SW480 (cell line): ENCODE results near the gene TRIM63.

Experiments
- DNase-seq: peaks from one replicate; pipeline ENCODE4 v3.0.0-alpha.2; 2016; ENCODE audit warnings: low spot score

TRIM63 gene

DNA sequence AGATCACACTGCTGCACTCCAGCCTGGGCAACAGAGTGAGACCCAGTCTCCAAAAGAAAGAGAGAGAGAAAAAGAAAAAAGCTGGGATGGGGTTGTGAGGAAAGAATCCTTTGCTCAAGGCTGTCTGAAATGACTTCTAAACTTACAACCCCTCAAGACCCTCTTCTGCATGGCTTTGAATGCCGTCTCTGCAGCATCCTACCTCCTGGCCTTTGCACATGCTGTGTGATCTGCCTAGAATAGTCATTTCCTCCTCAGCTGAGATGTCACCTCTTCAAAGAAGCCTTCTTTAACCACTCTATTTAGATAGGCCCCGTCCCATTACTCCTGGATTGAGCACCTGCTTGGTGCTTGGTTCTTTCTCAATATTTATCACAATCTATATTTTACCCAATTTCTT is 17.4 kb upstream of the TRIM63 start:
- DNase-seq = no peak

DNA sequence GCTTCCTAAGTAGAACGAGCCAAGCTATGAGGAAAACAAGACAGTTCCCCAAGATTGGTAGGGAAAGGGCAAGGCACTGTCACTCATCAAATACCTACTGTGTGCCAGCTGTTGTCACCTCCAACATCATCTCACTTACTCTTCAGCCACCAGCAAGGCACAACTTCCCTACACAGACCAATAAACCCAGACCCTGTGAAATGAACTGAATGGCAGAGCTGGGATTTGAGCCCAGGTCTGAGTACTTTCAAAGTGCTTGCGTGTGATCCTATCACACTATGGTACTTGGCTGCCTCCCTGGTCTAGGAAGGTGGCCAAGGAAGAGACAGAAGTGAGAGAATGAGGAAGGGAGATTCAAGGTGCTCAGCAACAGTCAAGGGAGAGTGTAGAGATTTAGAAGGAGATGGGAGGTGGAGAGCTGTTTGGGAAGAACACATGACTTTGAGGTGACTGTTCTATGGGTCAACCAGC is 16.7 kb upstream of the TRIM63 start:
- DNase-seq = no peak

DNA sequence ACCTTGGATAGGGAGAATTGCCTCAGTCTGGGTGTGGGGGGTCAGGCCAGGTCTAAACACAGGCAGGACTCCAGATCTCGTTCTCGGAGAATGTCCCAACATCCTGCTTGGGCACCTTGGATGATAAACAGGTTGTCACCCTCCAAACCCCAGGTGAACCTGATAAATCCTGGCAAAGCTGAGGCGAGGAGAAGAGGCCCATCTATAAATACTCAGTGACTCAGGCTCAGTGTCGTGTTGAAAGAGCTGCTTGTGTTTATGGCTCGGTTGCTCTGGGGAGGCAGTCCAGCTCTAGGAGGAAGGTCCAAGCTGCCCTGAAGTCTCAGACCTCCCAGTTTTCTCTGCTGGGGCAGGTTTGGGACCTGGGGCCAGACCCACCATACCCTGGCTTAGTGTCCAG is 15.8 kb upstream of the TRIM63 start:
- DNase-seq = no peak

DNA sequence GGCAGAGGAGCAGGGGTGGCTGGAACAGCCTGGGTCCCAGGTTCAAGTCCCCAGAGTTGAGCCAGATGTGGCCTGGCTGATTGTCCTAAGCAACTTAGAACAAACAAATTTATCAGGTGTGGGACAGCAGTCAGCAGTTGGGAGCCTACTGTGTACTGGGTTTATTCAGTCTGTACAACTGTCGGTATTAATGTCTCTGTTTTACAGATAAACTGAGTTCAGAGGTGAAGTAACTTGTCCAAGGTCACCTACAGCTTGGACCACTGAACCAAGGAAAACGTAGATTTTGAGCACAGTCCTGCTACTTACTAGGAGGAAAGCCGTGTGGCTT is 14.6 kb upstream of the TRIM63 start:
- DNase-seq = no peak

DNA sequence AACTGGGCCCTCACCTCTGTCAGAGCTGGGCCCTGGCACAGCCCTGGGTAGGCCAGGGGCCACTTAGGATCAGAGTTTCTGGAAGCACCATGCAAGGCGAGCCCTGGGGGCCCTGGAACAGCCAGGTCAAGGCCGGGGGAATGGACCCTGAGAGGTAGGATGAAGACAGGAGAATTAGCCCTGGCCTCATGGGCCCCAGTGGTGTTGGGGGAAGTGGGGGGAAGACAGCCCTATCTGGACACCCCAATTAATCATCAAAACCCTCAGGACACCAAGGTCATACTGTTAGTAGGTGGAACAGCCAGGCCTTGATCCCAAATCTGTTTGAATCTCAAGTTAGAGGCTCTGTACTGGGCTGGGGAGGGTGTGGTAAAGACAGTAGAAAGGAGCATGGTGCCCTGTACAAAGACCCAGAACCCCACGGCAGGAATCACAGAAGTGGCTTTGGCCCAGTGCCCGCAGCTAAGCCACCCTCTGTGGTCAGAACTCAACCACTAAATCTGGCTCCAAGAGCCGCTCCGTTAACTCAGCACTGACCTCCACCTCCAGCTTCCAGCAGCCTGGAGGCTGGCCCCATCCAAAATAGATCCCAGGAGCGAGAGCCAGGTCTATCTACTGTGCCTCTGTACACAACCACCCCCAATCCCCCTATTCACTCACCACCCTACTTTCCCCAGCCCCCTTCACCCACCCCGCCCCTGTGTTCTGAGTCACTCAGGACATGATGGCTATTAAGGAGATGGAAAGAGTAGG is 14.0 kb upstream of the TRIM63 start:
- peak; percentile 49 for DNase-seq

DNA sequence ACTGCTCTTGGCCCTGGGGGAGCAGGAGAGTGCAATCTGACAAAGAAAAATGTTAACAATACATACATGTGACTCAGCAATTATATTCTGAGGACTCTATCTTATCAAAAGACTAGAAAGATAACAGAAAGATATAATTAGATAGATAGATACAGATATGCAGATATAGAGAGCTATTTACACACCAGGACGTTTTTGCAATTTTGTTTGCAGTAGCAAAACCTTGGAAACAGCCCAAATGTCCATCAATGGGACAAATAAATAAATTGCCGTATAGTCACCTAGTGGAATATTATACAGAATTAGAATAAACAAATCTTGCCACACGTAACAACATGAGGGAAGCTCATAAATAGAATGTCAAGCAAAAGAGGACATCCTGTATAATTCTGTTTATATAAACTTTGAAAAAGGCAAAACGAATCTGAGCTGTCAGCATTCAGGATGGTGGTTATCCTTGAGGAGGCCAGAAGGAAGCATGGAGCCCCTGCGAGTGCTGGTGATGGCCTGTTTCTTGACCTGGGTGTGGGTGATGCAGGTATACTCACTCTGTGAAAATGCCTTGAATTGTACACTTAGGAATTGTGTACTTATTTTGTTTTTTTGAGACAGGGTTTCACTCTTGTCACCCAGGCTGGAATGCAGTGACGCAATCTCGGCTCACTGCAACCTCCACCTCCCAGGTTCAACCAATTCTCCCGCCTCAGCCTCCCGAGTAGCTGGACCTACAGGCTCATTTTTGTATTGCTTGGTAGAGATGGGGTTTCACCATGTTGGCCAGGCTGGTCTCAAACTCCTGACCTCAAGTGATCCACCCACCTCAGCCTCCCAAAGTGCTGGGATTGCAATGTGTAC is 12.8 kb upstream of the TRIM63 start:
- no peak for DNase-seq

DNA sequence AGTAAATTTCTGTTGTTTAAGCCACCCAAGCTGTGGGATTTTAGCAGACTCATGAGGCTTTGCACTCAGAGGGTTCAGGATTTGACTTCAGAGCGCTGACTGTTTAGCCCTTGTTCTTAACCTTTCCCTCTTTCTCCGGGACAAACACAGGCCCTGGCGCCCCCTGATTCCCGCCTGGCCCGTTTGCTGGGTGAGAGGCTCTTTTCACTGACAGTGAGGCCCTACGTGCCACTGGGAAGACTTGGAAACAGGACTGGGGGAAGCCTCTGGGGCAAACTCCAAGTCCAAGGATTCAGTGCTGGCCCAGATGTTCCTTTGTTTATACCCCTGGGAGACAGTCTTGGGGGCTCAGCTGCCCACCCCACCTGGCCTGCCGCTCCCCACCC is 11.7 kb upstream of the TRIM63 start:
- DNase-seq = no peak

DNA sequence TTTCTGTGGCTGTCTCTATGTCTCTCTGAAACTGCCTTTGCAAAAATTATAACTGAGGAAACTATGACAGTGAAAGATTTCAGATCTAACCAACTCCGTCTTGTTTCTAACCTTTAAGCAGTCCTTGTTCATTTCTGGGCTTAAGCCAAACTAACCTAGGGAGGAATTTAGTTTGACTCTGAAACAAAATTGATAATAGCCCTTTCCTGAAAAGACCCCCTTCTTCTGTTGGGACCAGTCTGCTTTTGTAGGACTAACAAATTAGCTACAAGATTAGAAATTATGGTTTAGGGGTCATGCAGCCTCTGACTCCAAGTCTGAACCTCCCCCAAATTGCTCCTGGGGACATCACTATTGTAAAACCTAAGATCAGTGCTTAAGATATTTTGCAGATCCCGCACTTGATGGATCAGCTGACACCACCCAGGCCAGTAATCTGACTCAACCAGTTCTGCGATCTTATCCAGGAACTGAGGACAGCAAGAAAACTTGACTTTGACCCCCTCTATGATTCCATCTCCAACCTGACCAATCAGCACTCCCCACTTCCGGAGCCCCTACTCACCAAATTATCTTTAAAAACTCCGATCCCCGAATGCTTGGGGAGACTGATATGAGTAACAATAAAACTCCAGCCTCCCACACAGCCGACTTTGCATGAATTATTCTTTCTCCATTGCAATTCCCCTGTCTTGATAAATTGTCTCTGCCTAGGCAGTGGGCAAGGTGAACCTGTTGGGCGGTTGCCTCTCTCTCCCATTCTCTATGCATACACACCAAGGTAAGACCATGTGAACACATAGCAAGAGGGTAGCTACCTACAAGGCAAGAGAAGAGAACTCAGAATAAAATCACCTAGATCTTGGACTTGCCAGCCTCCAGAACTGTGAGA is 11.1 kb upstream of the TRIM63 start:
- DNase-seq = no peak

DNA sequence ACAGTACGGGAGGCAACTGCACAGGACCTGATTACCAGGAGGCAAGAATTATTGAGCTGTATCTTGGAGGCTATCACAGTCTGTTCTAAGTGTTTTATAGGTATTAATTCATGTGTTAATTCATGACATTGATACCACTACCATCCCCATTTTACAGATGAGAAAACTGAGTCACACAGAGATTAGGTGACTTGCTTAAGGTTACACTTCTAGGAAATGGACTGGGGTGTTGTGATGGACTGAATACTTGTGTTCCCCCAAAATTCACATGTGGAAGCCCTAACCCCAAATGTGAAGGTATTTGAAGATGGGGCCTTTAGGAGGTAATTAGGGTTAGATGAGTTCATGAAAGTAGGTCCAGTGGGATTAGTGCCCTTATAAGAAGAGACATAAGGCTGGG is 10.1 kb upstream of the TRIM63 start:
- DNase-seq = no peak

DNA sequence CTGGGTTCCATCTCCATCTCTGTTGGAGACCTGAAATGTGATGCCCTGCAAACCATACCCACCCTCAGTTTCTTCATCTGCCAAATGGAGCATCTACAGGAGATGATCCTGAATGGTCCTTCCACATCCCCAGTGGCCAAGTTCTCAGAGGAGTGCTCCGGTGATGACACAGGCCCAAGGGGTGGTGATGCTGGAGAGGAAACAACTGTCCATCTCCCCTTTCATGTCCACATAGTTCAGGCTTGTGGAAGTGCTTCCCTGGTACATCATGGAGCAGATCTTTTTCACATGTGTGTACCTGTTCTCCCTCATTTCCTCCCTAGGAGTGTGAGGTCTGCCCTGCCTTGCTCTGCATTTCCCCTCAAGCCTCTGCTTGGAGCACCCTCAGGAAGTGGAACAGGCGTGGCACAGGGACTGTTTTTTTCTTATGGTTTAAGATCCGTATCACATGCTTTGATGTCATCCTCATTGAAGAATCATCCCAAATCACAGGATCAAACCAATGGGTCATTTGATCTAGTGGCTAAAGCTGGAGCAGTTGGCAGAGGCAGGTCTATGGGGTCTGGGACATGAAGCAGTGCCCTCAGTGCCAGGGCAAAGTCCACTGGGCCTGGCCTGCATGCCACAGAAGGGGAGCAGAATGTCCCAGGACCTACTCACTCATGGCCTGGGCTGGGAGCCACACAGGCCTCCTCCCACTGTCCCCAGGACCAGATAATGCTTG is 8.2 kb upstream of the TRIM63 start:
- DNase-seq = peak; percentile 41

DNA sequence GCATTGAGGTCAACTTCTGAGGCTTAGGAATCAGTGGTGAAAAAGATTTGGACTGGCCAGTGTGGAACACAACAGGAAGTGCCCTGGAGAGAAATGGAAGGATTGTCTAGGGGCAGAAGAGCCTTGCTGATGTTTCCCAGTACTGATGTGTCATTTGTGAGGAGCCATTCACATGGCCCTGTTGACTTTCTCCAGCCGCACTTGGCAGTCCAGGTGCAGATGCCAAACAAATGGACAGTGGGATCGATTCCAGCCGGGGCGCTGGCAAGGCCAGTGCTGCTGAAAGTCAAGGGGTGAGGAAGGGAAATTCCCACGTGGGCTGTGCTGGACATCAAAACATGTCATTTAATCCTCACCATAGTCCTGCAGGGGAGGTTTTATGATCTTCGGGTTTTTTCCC is 4.9 kb upstream of the TRIM63 start:
- DNase-seq = no peak

DNA sequence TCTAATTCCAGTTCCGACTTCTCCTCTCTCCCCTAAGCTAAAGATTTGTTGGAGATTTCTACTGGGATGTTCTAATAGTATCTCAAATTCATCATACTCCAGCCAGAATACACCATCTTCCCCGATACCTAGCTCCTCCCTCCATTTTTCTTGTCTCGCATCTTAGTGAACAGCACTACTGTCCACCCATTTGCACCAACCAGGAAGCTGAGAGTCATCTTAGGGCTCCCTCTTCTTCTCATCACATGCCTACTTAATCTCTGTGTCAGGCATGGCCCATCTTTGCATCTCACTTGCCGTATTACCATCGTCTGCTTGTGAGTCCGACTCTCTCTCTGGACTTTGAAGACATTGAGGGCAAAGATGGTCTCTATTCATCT is 3.5 kb upstream of the TRIM63 start:
- no peak for DNase-seq

DNA sequence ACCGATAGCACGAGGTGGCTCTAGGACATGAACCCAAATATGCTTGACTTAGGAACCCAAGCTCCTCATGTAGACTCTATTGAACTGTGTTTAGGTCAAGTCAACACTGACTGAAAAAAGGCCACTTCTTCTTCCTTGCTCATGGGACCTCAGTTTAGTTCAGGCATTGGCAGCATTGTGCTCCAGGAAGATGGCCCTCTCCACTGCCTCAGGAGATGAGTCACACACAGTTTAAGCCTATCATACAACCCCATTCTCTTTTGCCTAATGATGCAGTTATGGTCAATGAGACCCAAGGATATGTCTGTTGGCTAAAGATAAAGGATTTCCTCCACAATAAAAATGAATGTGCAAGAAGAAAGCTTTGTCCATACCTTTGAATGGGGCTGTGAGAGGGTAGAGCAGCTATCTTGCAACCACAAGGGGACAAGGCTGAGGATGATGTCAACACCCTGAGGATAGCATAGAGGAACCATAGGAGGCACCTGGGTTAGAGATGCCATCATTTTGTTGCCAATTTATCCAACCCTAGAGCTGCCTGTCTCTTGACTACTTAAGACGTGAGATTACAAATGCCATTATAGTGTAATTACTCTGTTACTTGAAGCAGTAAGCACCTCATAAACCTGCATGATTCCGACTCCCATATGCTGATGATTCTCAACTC is 3.0 kb upstream of the TRIM63 start:
- peak; percentile 27 for DNase-seq

DNA sequence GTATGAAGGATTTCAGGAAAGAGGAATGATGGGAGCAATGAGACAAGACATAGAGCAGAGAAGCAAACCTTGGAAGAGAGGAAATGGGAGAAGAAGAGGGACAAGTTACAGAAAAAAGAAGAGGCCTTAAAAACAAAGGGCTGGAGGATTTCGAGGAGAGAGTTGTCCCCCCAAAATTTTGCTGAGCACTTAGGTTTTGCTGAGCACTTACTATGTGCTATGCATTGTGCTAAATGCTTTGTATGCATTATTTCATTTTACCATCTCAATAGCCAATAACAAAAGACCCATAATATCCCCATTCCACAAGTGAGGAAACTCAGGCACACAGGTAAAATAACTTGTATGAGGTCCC is 2.5 kb upstream of the TRIM63 start:
- DNase-seq = no peak

DNA sequence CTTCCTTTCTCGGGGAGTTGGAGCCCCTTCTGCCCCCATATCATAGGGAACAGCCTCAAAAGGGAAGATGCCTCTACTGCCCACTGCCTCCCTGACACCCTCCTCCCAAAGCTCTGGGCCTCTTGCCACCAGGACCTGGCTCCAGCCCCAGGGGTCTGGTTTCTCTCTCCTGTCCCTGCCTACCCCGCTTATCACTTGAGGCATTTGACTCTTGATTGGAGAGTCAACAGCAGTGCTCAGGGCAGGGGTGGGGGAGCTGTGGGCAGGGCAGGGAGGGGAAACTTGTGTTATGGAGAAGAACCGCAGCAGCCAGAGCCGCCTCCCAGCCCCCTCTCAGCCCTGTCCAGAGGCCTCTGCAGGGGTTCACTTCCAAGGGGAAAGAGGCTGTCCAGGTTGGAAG is 573 bp downstream of the TRIM63 start:
- no peak for DNase-seq

DNA sequence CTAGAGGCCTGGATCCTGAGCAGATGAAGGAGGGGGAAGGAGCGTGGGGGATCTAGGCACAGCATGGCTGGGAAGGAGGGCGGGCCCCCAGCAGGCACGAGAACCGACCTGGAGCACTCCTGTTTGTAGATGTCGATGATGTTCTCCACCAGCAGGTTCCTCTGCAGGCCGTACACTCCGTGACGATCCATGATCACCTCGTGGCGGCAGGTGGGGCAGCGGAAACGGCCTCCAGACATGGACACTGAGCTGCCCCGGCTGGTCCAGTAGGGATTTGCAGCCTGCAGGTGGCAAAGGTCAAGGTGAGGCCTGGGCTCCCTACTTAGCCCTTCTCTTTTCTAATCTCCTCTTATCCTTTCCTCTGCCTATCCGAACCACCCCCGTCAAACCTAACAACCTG is 1.3 kb downstream of the TRIM63 start:
- no peak for DNase-seq

DNA sequence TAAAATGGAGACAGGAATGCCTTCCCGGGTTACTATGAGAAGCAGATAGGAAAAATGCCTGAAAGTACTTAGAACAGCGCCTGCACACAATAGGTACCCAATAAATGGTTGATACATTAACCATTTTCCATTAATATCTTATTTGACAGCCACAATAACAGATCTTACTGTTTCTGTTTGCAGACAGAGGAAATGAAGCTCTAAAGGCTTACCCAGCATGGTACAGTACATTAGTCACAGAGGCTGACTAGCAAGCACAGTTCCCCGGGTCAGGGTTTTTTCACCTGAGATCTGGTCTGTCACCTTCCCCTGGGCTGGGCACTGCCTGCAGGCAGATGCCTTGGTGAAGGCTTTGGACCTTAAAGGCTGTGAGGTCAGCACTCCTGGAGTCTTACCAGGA is 2.9 kb downstream of the TRIM63 start:
- DNase-seq = no peak

DNA sequence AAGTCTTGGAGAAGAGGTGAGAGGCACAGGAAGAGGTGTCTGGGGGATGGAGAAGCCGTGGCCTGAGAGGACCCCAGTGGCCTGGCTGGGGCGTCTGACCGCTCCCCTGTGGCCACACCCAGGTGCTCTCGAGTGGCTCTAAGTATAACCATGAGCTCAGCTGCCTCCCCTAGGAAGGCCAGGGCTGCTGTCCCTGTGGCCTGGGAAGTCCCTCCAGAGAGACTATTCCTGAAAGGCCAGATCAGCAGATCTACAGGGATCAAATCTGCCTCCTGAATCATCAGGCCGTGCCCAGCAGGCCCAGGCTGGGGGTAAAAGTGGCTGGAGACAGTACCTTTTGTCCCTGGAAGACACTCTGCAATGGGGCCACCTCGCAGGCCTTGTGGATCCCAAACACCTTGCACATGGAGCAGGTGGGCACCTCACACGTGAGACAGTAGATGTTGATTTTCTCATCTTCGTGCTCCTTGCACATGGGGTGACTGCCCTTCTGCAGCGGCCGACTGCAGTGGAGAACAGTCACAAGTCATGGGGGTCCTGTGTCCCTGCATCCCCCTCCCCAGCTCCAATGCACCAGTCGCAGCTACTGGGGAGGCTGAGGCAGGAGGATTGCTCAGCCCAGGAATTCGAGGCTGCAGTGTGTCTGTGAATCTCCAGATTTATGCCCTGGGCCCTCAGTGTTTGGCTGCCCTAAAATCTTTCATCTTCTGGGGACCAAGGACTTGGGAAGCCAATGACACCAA is 6.4 kb downstream of the TRIM63 start:
- DNase-seq = no peak

DNA sequence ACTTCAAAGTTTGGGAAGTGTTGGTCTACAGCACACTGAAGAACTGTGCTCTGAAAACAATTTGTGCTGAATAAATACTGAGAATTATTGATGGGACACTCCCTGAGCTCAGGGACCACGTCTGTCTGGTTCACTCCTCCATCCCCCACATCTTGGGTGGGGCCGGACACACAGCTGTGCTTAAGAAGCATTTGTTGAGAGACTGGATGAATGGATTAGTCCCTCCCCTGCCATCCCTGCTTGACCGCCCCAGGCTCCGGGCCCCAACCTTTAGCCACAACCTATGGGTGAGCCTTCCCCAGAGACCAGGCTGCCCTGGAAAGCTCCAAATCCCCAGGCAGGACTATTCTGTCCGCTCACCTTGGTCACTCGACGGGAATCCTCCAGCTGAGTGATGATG is 7.5 kb downstream of the TRIM63 start:
- DNase-seq = no peak

DNA sequence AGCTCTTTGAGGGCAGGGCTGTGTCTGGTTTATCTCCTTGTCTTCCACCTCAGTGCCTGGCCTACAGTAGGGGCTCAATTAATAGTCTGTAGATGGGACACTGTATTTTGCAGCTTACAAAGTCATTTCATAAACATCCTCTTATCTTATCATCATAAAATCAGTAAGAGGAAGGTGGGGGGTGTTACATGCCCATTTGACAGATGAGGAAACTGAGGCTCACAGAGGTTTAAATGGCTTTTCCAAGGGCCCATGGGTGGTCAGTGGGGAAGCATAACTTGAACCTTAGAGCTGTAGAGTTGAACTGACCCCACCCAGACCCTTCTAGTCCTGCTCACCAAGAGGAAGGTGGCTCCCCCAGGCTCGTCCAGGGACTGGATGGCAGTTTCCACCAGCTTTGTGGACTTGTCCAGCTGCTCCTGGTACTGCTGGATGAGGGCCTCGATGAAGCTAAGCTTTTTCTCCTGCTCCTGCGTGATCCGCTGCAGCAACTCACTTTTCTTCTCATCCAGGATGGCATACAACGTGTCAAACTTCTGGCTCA is 9.3 kb downstream of the TRIM63 start:
- DNase-seq = no peak

DNA sequence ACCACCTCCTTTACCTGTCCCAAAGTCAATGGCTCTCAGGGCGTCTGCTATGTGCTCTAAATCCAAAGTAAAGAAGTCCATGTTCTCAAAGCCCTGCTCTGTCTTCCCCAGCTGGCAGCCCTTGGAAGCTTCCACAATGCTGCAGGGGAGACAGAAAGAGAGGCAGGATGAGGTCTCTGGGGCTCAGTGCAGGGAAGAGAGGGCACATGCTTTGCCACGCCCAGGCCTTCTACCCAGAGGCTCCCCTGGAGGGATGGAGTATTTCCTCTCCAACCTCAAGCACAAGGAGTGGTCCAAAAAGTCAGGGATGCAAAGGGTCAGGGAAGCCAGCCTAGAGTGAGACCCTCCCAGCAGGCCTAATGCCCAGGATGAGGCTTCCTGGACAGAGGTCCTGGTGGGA is 10.2 kb downstream of the TRIM63 start:
- DNase-seq = no peak
